Omental fat pad (tissue), 4 donors: Measurements from ENCODE around the gene KRTAP4-8. TPM values are rescaled to one million over a fixed set of nuclear protein-coding genes. Genes with fewer than 3 reads are reported as not detected.

Source experiments
- ATAC-seq: fragments of 150-250 bp; one replicate; pipeline ENCODE4 v1.9.1; 2016; ENCODE audit warnings: mild to moderate bottlenecking, moderate library complexity; ENCODE audit not compliant: low FRiP score
- DNase-seq: peaks from one replicate; pipeline ENCODE4 v3.0.0-alpha.2; 2019; ENCODE audit warnings: low spot score
- CTCF ChIP-seq, 3 donors: fragments of 450-650 bp; IDR thresholded peaks; one replicate each; pipeline ENCODE4 v1.5.1; 2016 to 2017; ENCODE audit warnings: antibody characterized with exemption in 3 of 3, mild to moderate bottlenecking in 3 of 3, moderate library complexity in 2 of 3
- total RNA-seq, 4 donors: library from RNA; depleted of rRNA; stranded (reverse); fragments of >200 nt; gene quantifications; one replicate each; pipeline ENCODE4 v1.1.0, GENCODE V29; 2016

The KRTAP4-8 gene
- total RNA-seq, 4 donors from 2014 or later: not detected

DNA sequence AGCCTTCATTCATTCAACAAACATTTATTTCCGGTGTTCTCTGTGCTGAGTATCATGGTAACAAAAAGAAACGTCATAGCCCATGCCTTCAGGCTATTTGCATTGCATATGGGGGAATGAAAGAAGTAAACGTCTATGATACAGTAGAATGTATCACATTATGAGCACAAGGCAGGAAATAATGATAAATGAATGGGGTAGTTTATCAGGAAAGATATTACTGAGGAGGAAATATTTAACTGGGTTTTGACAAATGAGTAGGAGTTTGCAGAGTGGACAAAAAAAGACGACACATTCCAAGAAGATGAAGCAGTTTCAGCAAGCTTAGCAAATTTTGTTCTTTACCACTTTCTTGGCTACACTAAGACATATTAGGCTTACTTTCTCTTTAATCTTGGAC is 15.3 kb downstream of the KRTAP4-8 start:
- no peak for DNase-seq
- TF ChIP-seq CTCF (IDR thresholded peaks at IDR 0.05): no peak
- no peak for ATAC-seq

- DNase-seq (no peak), ATAC-seq (no peak)
- TF ChIP-seq CTCF (IDR thresholded peaks at IDR 0.05): no peak
These were observed 21.2 kb downstream of the KRTAP4-8 start for GRCh38 chr17:41076788-41077187.

DNA sequence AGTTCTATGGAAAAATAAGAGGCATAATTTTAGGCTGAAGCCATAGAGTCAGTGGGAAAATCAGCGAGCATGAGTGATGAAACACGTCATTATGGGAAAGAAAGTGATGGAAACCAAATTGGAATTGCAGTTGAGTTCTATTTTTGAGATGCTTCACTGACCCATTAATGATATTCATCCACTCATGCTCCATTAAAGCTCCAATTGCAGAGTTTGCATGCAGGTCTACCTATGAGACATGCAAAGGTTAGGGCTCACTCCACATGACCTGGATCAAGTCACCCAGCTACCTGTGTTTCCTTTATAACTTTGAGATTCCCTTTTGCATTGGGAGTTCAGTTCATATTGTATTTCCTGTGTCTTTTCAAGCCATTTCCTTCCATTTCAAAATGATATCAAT is 24.3 kb downstream of the KRTAP4-8 start:
- TF ChIP-seq CTCF (IDR thresholded peaks at IDR 0.05): no peak
- ATAC-seq: no peak
- DNase-seq: no peak

GRCh38 chr17:41071606-41072360 is 26.2 kb downstream of the KRTAP4-8 start:
- ATAC-seq (no peak), DNase-seq (no peak)
- TF ChIP-seq CTCF (IDR thresholded peaks at IDR 0.05): no peak

DNA sequence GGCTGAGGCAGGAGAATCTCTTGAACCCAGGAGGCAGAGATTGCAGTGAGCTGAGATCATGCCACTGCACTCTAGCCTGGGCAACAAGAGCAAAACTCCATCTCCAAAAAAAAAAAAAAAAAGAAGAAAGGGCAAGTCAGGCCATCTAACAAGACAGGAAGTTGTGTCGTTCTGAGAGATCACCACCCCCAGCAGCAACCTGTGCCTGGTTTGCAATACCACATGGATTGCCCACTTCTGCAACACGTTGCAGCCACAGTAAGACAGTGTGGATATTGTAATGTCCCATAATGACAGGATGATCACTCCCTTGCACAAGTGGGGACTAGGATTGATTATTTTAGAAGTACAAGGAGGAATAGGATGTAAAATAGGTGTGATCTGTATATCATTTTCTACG is 28.9 kb downstream of the KRTAP4-8 start:
- DNase-seq: no peak
- no peak for ATAC-seq
- no peak for TF ChIP-seq CTCF (IDR thresholded peaks at IDR 0.05)

DNA sequence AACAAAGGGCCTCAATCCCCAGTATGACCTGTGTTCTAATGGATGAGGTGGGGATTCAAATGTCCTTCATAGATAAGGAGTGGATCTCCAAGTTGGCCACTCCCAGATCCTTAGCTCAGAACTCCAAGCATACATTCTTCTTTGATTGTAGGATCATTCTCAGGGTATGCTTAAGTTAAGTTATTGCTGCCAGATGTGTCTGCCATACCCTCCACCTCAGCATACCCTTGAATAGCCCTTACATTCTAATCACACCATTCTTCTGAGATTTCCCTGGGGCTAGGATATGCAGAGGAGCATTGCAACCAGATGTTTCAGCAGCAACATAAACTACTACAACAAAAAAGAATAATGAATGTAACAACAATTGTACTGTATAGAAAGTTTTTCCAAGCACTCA is 30.7 kb downstream of the KRTAP4-8 start:
- DNase-seq (no peak), ATAC-seq (no peak)
- TF ChIP-seq CTCF (IDR thresholded peaks at IDR 0.05): no peak
